C4-2B (cell line): ENCODE measurements around the gene TRPV4.

Experiments
- CTCF ChIP-seq: fragments of 450-650 bp; conservative IDR thresholded peaks from 2 replicates; pipeline ENCODE4 v1.5.1; 2017; ENCODE audit warnings: mild to moderate bottlenecking
- ZFX ChIP-seq: fragments of 450-650 bp; IDR thresholded peaks from 2 replicates; pipeline ENCODE4 v1.6.1; 2017

- TF ChIP-seq CTCF (no peak), ZFX (no peak)
Observed at GRCh38 chr12:109815225-109815624, 18.0 kb downstream of the TRPV4 start.
